ENCODE results near the gene TTC21B.

DNA sequence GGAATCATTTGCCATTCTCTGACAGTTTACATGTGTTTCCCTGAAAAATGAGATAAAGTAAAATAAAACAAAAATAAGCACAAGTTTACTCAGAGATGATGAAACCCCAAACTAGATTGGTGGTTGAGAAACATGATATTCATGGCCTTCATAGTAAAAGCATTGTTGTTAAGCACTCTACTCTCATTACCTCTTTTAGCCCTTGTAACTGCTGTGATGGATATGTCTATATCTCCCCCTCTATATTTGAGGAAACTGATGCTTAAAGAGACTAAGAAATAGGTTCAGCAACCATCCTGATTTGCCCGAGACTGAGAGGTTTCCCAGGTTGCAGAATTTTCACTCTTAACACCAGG is 125.7 kb downstream of the TTC21B start:
- TF ChIP-seq, protein P1, sequence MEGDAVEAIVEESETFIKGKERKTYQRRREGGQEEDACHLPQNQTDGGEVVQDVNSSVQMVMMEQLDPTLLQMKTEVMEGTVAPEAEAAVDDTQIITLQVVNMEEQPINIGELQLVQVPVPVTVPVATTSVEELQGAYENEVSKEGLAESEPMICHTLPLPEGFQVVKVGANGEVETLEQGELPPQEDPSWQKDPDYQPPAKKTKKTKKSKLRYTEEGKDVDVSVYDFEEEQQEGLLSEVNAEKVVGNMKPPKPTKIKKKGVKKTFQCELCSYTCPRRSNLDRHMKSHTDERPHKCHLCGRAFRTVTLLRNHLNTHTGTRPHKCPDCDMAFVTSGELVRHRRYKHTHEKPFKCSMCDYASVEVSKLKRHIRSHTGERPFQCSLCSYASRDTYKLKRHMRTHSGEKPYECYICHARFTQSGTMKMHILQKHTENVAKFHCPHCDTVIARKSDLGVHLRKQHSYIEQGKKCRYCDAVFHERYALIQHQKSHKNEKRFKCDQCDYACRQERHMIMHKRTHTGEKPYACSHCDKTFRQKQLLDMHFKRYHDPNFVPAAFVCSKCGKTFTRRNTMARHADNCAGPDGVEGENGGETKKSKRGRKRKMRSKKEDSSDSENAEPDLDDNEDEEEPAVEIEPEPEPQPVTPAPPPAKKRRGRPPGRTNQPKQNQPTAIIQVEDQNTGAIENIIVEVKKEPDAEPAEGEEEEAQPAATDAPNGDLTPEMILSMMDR (IDR thresholded peaks at IDR 0.05) = no peak
- TF ChIP-seq POLR2A (IDR thresholded peaks at IDR 0.05) = no peak
- no peak for TF ChIP-seq POLR2AphosphoS5 (IDR thresholded peaks at IDR 0.05)
